Type B pancreatic cell (in vitro differentiated cells): ENCODE measurements around the gene TEX2. TPM values are rescaled to one million over a fixed set of nuclear protein-coding genes. Genes with fewer than 3 reads are reported as not detected.
A peak's percentile ranks its signal among the peaks of the same experiment; 100 is the strongest.

Experiments used
- DNase-seq: peaks from one replicate; pipeline ENCODE4 v3.0.0; 2021; ENCODE audit warnings: mixed read lengths; ENCODE audit not compliant: unreplicated experiment; ENCODE audit errors: extremely low spot score
- H3K27ac Mint-ChIP-seq: 2 replicates; pipeline ENCODE4 v1.8.0; 2021; ENCODE audit warnings: mild to moderate bottlenecking, mixed read lengths
- H3K27me3 Mint-ChIP-seq: 2 replicates; pipeline ENCODE4 v1.8.0; 2021; ENCODE audit warnings: mixed read lengths
- H3K36me3 Mint-ChIP-seq: 2 replicates; pipeline ENCODE4 v1.8.0; 2021; ENCODE audit warnings: mixed read lengths
- H3K4me1 Mint-ChIP-seq: one replicate; pipeline ENCODE4 v1.8.0; 2021; ENCODE audit warnings: mixed read lengths; ENCODE audit not compliant: unreplicated experiment
- H3K4me3 Mint-ChIP-seq: 2 replicates; pipeline ENCODE4 v1.8.0; 2021; ENCODE audit warnings: mild to moderate bottlenecking, mixed read lengths
- H3K9me3 Mint-ChIP-seq: 2 replicates; pipeline ENCODE4 v1.8.0; 2021; ENCODE audit warnings: mixed read lengths
- CTCF ChIP-seq: fragments of 200-600 bp; sonication (generic); conservative IDR thresholded peaks from 2 replicates; pipeline ENCODE4 v1.5.0; 2021; ENCODE audit warnings: antibody characterized with exemption, mild to moderate bottlenecking
- total RNA-seq: library from RNA; stranded (reverse); gene quantifications from 2 replicates; pipeline ENCODE4 v1.2.1, GENCODE V29; 2021; ENCODE audit warnings: low replicate concordance

The TEX2 gene
- total RNA-seq, 1 donor from 2014 or later, result 23.3 TPM

DNA sequence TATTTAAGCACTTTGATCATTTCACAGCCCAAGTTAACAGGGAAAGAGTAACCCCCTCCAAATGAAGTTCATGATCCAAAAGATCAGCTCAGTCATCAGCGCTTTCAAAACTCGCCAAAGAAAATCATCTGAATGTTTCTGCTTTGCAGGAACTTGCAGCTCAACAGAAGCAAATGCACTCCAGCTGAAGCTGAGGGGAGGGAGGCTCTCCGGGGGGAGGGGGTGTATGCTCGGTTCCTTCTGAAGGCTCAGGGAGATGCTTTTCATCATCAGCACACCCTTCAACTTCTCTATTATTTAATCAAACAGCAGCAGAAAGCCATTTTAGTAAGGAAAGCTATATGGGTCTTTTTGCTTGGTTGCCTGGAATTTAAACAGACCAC, 108.8 kb downstream of the TEX2 start:
- H3K27me3 Mint-ChIP-seq, result no peaks in the 10 kb centered on the region
- no peak overlapping the region for H3K4me3 Mint-ChIP-seq
- no peak for TF ChIP-seq CTCF
- no peaks in the 10 kb centered on the region for H3K9me3 Mint-ChIP-seq
- peaks cover 29% of the 10 kb centered on the region for H3K4me1 Mint-ChIP-seq
- H3K27ac Mint-ChIP-seq, result no peak overlapping the region
- H3K36me3 Mint-ChIP-seq, result peaks cover 7% of the 10 kb centered on the region
- no peak for DNase-seq

- no peak overlapping the region for H3K4me3 Mint-ChIP-seq
- H3K27me3 Mint-ChIP-seq, result no peaks in the 10 kb centered on the region
- peaks cover 27% of the 10 kb centered on the region for H3K4me1 Mint-ChIP-seq
- H3K9me3 Mint-ChIP-seq, result no peaks in the 10 kb centered on the region
- DNase-seq, result no peak
- peak overlapping the region; percentile 31 for H3K27ac Mint-ChIP-seq
- TF ChIP-seq CTCF, result no peak
- H3K36me3 Mint-ChIP-seq, result peaks cover 8% of the 10 kb centered on the region
Measured at GRCh38 chr17:64153565-64154312, 109.3 kb downstream of the TEX2 start.

GRCh38 chr17:64152428-64153125, 110.5 kb downstream of the TEX2 start:
- H3K36me3 Mint-ChIP-seq, result peaks cover 15% of the 10 kb centered on the region
- H3K27me3 Mint-ChIP-seq, result no peaks in the 10 kb centered on the region
- no peak overlapping the region for H3K27ac Mint-ChIP-seq
- H3K4me1 Mint-ChIP-seq, result peaks cover 31% of the 10 kb centered on the region
- no peaks in the 10 kb centered on the region for H3K9me3 Mint-ChIP-seq
- H3K4me3 Mint-ChIP-seq, result no peak overlapping the region
- no peak for TF ChIP-seq CTCF
- no peak for DNase-seq

DNA sequence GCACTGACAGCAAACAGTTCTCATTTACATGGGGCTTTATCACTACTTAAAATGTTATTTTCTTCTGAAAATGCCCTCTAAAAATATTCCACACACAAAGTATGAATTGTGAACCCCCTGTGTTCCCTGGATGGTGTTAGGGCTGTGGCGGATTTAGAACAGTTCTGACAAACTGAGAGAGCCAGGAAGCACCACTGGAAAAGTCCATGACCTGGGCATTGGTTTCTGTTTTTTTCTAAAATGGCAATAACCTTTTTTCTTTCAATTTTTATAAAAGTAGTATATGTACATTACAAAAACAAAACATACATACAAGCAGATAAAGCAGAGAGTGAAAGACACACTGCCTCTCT, 112.1 kb downstream of the TEX2 start:
- no peak for DNase-seq
- no peak for TF ChIP-seq CTCF
- Mint-ChIP-seq H3K27me3 (no peaks in the 10 kb centered on the region), H3K4me1 (peaks cover 30% of the 10 kb centered on the region), H3K36me3 (peaks cover 22% of the 10 kb centered on the region), H3K9me3 (no peaks in the 10 kb centered on the region), H3K27ac (no peak overlapping the region), H3K4me3 (no peak overlapping the region)

GRCh38 chr17:64150237-64151015, 112.6 kb downstream of the TEX2 start:
- H3K9me3 Mint-ChIP-seq, result no peaks in the 10 kb centered on the region
- H3K4me1 Mint-ChIP-seq, result peaks cover 30% of the 10 kb centered on the region
- no peak for DNase-seq
- no peaks in the 10 kb centered on the region for H3K27me3 Mint-ChIP-seq
- no peak for TF ChIP-seq CTCF
- peaks cover 22% of the 10 kb centered on the region for H3K36me3 Mint-ChIP-seq
- H3K4me3 Mint-ChIP-seq, result no peak overlapping the region
- no peak overlapping the region for H3K27ac Mint-ChIP-seq
